ENCODE data around the gene SSBP3. TPM values are rescaled to one million over a fixed set of nuclear protein-coding genes. Genes with fewer than 3 reads are reported as not detected.

The SSBP3 gene
- polyA plus RNA-seq, 4 donors: 24.2 to 41.9 (median 32.2) TPM

DNA sequence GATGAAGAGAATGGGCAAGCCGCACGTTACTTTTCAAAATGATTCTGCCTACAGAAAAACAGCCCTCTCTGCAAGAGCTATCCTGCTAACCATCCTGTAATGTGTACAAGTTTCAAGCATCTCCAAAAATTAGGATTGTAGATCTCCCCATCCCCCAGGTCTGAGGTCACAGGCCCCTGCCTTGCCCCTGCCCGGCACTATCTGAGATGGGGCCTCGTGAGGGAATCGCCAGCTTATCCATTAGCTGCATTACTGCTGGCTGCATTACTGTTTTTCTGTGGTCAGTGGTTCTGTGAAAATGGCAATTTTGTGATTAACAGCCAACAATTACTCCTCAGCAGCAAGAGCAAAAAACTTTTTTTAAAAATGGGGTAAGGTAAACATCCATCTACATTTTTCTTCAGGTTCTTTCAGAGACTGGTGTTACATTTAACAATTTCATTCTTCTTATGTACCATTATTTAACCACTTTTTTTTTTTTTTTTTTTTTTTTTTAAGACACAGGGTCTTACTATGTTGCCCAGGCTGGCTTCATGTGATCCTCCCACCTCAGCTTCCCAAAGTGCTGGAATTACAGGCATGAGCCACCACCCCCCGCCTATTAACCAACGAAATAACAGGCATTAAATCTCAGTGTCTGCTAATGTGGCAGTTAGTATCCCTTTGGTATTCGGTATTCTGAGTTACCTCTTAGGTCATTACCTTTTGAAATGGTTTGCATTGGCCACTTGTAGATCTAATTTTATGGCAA is 122.4 kb downstream of the SSBP3 start:
- H3K9me3 ChIP-seq (ENCODE audit: control insufficient read depth in 2 of 2, insufficient read depth in 1 of 2, low read depth in 1 of 2, low read length in 1 of 2): no peaks in the 10 kb centered on the region
- no peak for FAIRE-seq
- DNase-seq: no peak
- peaks cover 32 to 60% (median 36%) of the 10 kb centered on the region in 3 donors for H3K4me1 ChIP-seq (ENCODE audit: control insufficient read depth in 3 of 3, insufficient read depth in 2 of 3, low read depth in 1 of 3, low read length in 2 of 3)
- H3K36me3 ChIP-seq (ENCODE audit: control insufficient read depth in 3 of 3, insufficient read depth in 2 of 3, low read depth in 1 of 3, low read length in 3 of 3): peaks cover 0 to 34% (median 0%) of the 10 kb centered on the region in 3 donors
- H3K27me3 ChIP-seq (ENCODE audit: control insufficient read depth in 3 of 3, insufficient read depth in 3 of 3, low read length in 3 of 3): no peaks in the 10 kb centered on the region
- H3K4me3 ChIP-seq (ENCODE audit: low read depth in 1 of 3, low read length in 3 of 3): no peak overlapping the region
- 87 to 88% (median 88%) methylated on average over 8 of the region's 8 CpGs for WGBS, 3 donors
- H3K27ac ChIP-seq (ENCODE audit: low read depth in 1 of 3, low read length in 2 of 3): no peak overlapping the region

DNA sequence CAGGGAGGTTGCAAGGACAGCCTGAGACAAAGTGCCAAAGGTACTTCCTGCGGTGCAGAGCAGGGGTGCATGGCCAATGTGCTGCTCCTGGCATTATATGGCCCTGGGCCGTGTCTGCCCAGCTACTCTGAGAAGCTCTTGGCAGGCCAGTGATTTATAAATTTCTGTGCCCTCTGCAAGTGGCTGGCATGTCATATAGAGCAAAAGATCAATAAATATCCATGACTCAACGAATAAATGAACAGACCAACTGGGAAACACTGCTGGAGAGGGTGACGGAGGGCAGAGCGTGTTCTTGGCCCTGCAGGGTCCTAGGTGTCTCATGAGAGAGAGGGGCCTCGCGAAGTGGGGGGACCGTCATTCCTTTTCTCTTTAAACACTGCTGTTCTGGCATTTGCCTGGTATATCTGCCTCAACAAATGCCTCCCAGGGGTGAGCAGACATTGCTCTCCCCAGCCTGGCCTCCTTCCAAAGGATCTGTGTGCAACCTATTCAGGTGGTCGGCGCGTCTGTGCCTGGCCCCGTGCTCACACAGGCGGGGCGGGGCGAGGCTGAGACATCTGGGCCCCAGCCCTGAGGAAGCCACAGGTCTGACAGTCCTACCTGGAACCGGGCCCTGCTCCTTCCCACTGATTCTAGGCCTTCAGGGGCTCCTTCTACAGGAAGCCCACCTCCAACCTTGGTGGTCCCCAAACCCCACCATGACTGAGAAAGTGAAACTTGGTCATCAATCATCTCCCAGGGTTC is 123.9 kb downstream of the SSBP3 start:
- Histone ChIP-seq H3K4me1 (ENCODE audit: control insufficient read depth in 3 of 3, insufficient read depth in 2 of 3, low read depth in 1 of 3, low read length in 2 of 3) (peaks cover 26 to 60% (median 39%) of the 10 kb centered on the region in 3 donors), H3K4me3 (ENCODE audit: low read depth in 1 of 3, low read length in 3 of 3) (no peak overlapping the region), H3K36me3 (ENCODE audit: control insufficient read depth in 3 of 3, insufficient read depth in 2 of 3, low read depth in 1 of 3, low read length in 3 of 3) (peaks cover 0 to 37% (median 0%) of the 10 kb centered on the region in 3 donors), H3K27ac (ENCODE audit: low read depth in 1 of 3, low read length in 2 of 3) (peak overlapping the region in 2 of 3 donors; percentile 27 to 71), H3K9me3 (ENCODE audit: control insufficient read depth in 2 of 2, insufficient read depth in 1 of 2, low read depth in 1 of 2, low read length in 1 of 2) (no peaks in the 10 kb centered on the region), H3K27me3 (ENCODE audit: control insufficient read depth in 3 of 3, insufficient read depth in 3 of 3, low read length in 3 of 3) (no peaks in the 10 kb centered on the region)
- WGBS, 3 donors: 22 to 65% (median 50%) methylated on average over 16 of the region's 16 CpGs
- FAIRE-seq: no peak
- peak in 1 of 2 donors; percentile 67 for DNase-seq

DNA sequence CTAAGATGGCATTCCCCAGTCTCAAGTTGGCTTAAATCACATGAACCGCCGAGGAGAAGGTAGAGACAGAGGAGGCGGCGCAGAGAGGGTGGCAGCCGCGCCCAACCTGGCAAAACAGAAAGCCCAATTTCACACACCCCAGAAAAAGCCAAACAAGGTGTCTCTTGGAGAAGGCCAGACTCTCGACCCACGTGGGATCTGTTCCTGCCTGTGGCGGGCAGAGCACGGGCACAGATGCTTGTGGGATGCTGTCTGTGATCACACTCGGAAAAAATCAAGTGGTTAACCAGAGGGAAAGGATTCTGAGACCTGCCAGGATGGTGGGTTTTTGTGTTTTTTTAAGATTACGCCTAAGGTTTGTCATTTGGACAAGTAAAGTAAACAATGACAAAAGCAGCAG is 125.5 kb downstream of the SSBP3 start:
- peaks cover 0 to 41% (median 0%) of the 10 kb centered on the region in 3 donors for H3K36me3 ChIP-seq (ENCODE audit: control insufficient read depth in 3 of 3, insufficient read depth in 2 of 3, low read depth in 1 of 3, low read length in 3 of 3)
- no peak overlapping the region for H3K4me3 ChIP-seq (ENCODE audit: low read depth in 1 of 3, low read length in 3 of 3)
- no peaks in the 10 kb centered on the region for H3K27me3 ChIP-seq (ENCODE audit: control insufficient read depth in 3 of 3, insufficient read depth in 3 of 3, low read length in 3 of 3)
- FAIRE-seq: no peak
- 74 to 83% (median 80%) methylated on average over 12 of the region's 12 CpGs for WGBS, 3 donors
- peaks cover 17 to 52% (median 33%) of the 10 kb centered on the region in 3 donors for H3K4me1 ChIP-seq (ENCODE audit: control insufficient read depth in 3 of 3, insufficient read depth in 2 of 3, low read depth in 1 of 3, low read length in 2 of 3)
- H3K9me3 ChIP-seq (ENCODE audit: control insufficient read depth in 2 of 2, insufficient read depth in 1 of 2, low read depth in 1 of 2, low read length in 1 of 2): no peaks in the 10 kb centered on the region
- DNase-seq: no peak
- H3K27ac ChIP-seq (ENCODE audit: low read depth in 1 of 3, low read length in 2 of 3): peak overlapping the region in 1 of 3 donors; percentile 84

DNA sequence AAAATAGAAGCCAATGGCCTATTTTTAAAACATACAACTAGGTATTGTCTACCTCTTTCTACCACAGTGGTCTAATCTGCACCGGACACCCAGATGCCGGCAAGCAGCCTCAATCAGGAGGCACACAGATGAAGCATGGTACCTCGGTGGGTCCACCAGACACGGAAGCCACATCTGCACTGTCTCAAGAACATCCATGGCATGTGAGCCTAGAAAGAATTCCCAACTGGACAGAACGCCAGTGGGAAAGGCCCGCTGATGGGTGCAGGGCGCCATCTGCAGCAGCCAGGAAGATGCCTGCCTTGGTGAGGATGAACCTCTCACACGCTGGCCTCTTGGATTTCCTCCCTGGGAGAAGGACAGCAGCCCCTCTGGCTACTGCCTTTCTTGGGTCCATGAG is 126.7 kb downstream of the SSBP3 start:
- FAIRE-seq: no peak

DNA sequence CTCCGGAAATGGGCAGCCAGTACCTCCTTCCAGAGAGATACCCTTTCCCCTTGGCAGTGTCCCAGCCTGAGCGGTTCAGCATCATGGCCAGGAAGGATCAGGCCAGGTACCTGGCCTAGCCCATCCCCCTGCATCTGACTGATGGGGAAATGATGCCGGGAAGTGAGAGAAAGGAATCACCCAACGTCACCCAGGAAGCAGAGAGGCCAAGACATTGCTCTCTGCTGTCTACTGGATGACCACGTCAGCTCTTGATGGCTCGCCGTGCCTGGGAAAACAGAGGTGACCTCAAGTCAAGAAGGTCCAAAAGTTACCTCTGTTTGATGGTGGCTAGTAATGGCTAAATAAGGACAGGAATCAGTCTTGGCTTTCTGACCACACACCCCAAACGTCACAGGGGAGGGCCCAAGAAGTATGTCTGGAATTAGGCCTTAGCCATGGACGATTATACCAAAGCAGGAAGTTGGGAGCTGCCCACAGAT is 127.2 kb downstream of the SSBP3 start:
- Histone ChIP-seq H3K27me3 (ENCODE audit: control insufficient read depth in 3 of 3, insufficient read depth in 3 of 3, low read length in 3 of 3) (no peaks in the 10 kb centered on the region), H3K4me3 (ENCODE audit: low read depth in 1 of 3, low read length in 3 of 3) (no peak overlapping the region), H3K36me3 (ENCODE audit: control insufficient read depth in 3 of 3, insufficient read depth in 2 of 3, low read depth in 1 of 3, low read length in 3 of 3) (peaks cover 0 to 41% (median 0%) of the 10 kb centered on the region in 3 donors), H3K9me3 (ENCODE audit: control insufficient read depth in 2 of 2, insufficient read depth in 1 of 2, low read depth in 1 of 2, low read length in 1 of 2) (no peaks in the 10 kb centered on the region), H3K4me1 (ENCODE audit: control insufficient read depth in 3 of 3, insufficient read depth in 2 of 3, low read depth in 1 of 3, low read length in 2 of 3) (peaks cover 15 to 57% (median 33%) of the 10 kb centered on the region in 3 donors), H3K27ac (ENCODE audit: low read depth in 1 of 3, low read length in 2 of 3) (peak overlapping the region; percentile 39 to 84 (median 83))
- WGBS, 3 donors: 58 to 63% (median 59%) methylated on average over 9 of the region's 9 CpGs
- DNase-seq (no peak), FAIRE-seq (no peak)

More for the DNA sequence above, 126.7 kb downstream of the SSBP3 start:
- Histone ChIP-seq H3K4me1 (ENCODE audit: control insufficient read depth in 3 of 3, insufficient read depth in 2 of 3, low read depth in 1 of 3, low read length in 2 of 3) (peaks cover 15 to 55% (median 33%) of the 10 kb centered on the region in 3 donors), H3K27ac (ENCODE audit: low read depth in 1 of 3, low read length in 2 of 3) (peak overlapping the region; percentile 21 to 84 (median 83)), H3K27me3 (ENCODE audit: control insufficient read depth in 3 of 3, insufficient read depth in 3 of 3, low read length in 3 of 3) (no peaks in the 10 kb centered on the region), H3K9me3 (ENCODE audit: control insufficient read depth in 2 of 2, insufficient read depth in 1 of 2, low read depth in 1 of 2, low read length in 1 of 2) (no peaks in the 10 kb centered on the region), H3K4me3 (ENCODE audit: low read depth in 1 of 3, low read length in 3 of 3) (no peak overlapping the region), H3K36me3 (ENCODE audit: control insufficient read depth in 3 of 3, insufficient read depth in 2 of 3, low read depth in 1 of 3, low read length in 3 of 3) (peaks cover 0 to 41% (median 0%) of the 10 kb centered on the region in 3 donors)
- 94 to 98% (median 97%) methylated on average over 8 of the region's 8 CpGs for WGBS, 3 donors
- no peak for DNase-seq

DNA sequence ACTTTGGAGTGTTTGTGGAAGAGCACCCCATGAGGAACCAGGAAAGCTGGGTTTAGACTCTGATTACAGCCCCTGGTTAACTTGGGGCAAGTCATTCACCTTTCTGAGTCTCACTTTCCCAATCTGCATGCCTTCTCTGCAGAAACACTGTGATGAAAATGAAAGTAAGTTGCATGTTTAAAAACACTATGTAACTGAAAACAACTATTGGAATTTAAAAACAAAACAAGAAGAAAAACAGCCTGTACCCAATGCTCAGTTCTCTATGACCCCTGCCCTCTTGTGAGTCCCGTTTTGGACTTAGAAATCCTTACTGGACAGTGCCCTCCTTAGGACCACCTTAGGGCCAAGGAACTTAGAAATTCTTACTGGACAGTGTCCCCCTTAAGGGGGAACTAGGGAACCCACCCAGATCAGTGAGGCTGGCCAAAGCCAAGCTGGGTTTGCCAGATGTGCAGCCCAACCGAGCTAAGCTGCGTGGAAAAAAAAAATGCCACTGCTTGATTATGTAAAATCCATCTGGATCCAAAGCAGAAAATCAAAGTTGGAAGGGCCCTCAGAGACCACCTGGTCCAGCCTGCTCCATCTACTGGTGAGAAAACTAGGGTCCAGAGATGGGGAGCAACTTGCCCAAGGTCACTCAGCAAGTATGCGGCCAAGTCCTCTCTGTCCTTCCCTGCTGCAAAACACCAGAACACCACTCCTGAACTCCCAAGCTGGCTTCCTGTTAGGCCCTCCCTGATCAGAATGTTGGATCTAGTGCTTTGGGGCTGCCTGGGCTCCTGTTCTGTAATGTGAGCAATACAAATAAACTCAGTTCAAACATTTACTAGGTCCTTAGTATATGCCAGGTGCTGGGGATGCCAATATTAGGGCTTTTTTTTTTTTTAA is 128.5 kb downstream of the SSBP3 start:
- no peak overlapping the region for H3K4me3 ChIP-seq (ENCODE audit: low read depth in 1 of 3, low read length in 3 of 3)
- FAIRE-seq (no peak), DNase-seq (peak; percentile 85 to 97)
- H3K4me1 ChIP-seq (ENCODE audit: control insufficient read depth in 3 of 3, insufficient read depth in 2 of 3, low read depth in 1 of 3, low read length in 2 of 3): peaks cover 16 to 59% (median 33%) of the 10 kb centered on the region in 3 donors
- peaks cover 0 to 49% (median 0%) of the 10 kb centered on the region in 3 donors for H3K36me3 ChIP-seq (ENCODE audit: control insufficient read depth in 3 of 3, insufficient read depth in 2 of 3, low read depth in 1 of 3, low read length in 3 of 3)
- 12 to 29% (median 18%) methylated on average over 4 of the region's 4 CpGs for WGBS, 3 donors
- H3K27me3 ChIP-seq (ENCODE audit: control insufficient read depth in 3 of 3, insufficient read depth in 3 of 3, low read length in 3 of 3): no peaks in the 10 kb centered on the region
- peak overlapping the region; percentile 39 to 84 (median 83) for H3K27ac ChIP-seq (ENCODE audit: low read depth in 1 of 3, low read length in 2 of 3)
- no peaks in the 10 kb centered on the region for H3K9me3 ChIP-seq (ENCODE audit: control insufficient read depth in 2 of 2, insufficient read depth in 1 of 2, low read depth in 1 of 2, low read length in 1 of 2)

DNA sequence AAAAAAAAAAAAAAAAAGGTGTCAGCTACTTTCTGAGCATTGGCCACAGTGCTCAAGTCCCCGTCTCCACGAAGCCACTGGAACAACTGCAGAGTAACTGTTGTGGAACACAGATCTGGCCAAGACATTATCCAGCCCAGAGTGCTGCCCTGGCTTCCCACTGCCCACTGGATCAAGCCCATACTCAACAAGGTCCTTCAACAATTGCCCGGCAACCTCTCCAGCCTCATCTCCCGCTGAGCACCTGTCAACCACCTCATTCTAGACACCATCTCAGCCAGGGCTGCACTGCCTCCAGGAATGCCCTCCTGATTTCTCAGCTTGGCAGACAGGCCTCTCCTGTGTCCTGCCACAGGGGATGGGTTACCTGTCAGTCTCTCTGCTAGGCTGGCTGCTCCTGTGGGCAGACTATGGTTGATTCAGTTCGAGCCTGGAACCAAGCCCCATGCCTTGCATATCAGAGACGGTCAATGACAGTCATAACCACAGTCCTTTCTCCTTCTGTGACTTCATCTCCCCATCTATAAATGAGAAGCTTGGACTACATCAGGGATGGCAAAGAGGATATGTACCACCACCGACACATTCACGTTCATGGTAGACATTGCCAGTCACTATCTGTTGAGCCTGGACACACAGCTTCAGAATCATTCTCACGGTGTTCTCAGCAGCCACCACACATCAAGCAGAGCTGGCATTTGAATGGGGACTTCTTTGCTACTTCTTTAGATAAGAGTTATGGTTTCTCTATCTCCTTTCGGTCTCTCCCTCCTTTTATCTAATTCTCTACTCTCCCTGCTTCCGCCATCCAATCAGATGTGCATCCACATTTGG is 129.4 kb downstream of the SSBP3 start:
- peaks cover 0 to 50% (median 0%) of the 10 kb centered on the region in 3 donors for H3K36me3 ChIP-seq (ENCODE audit: control insufficient read depth in 3 of 3, insufficient read depth in 2 of 3, low read depth in 1 of 3, low read length in 3 of 3)
- peaks cover 14 to 60% (median 33%) of the 10 kb centered on the region in 3 donors for H3K4me1 ChIP-seq (ENCODE audit: control insufficient read depth in 3 of 3, insufficient read depth in 2 of 3, low read depth in 1 of 3, low read length in 2 of 3)
- H3K27ac ChIP-seq (ENCODE audit: low read depth in 1 of 3, low read length in 2 of 3): peak overlapping the region; percentile 17 to 84 (median 50)
- H3K4me3 ChIP-seq (ENCODE audit: low read depth in 1 of 3, low read length in 3 of 3): no peak overlapping the region
- H3K9me3 ChIP-seq (ENCODE audit: control insufficient read depth in 2 of 2, insufficient read depth in 1 of 2, low read depth in 1 of 2, low read length in 1 of 2): no peaks in the 10 kb centered on the region
- DNase-seq: no peak
- H3K27me3 ChIP-seq (ENCODE audit: control insufficient read depth in 3 of 3, insufficient read depth in 3 of 3, low read length in 3 of 3): no peaks in the 10 kb centered on the region
- FAIRE-seq: no peak
- 41 to 66% (median 49%) methylated on average over 11 of the region's 11 CpGs for WGBS, 3 donors
